ENCODE measurements around the gene ALOX5. TPM values are rescaled to one million over a fixed set of nuclear protein-coding genes. Genes with fewer than 3 reads are reported as not detected.

ALOX5 gene
- total and polyA plus RNA-seq, 8 donors, result 6.2 to 44.3 (median 30.8) TPM

DNA sequence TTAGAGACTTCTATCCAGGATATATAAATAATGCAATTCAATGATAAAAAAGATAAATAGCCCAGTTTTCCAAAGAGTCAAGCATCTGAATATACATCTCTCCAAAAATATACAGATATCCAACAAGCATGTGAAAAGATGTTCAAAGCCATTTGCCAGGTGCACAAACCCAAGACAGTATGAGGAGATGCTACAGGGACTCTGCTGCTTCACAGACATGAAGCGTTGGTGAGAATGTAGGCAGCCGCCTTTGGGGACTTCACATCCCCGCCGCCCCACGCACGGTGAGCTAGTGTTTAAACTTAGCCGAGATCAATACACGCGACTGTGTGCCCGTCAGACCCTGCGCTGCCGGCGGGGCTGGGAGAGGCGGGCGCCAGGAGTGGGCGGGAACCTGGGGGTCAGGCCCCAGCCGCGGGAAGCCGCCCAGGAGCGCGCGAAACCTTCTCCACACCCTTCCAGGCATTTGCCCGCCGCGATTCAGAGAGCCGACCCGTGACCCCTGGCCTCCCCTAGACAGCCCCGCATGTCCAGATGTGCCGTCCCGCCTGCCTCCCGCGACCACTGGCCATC, 927 bp upstream of the ALOX5 start:
- DNase-seq, result peak in 5 of 6 donors; percentile 34 to 69 (median 46)
- peak; percentile 30 to 59 (median 51) for ATAC-seq
- FAIRE-seq, result no peak
- 0 to 2% methylated on average over 31 to 32 of the region's 32 CpGs for WGBS, 2 donors
- TF ChIP-seq, protein P1, sequence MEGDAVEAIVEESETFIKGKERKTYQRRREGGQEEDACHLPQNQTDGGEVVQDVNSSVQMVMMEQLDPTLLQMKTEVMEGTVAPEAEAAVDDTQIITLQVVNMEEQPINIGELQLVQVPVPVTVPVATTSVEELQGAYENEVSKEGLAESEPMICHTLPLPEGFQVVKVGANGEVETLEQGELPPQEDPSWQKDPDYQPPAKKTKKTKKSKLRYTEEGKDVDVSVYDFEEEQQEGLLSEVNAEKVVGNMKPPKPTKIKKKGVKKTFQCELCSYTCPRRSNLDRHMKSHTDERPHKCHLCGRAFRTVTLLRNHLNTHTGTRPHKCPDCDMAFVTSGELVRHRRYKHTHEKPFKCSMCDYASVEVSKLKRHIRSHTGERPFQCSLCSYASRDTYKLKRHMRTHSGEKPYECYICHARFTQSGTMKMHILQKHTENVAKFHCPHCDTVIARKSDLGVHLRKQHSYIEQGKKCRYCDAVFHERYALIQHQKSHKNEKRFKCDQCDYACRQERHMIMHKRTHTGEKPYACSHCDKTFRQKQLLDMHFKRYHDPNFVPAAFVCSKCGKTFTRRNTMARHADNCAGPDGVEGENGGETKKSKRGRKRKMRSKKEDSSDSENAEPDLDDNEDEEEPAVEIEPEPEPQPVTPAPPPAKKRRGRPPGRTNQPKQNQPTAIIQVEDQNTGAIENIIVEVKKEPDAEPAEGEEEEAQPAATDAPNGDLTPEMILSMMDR (IDR thresholded peaks at IDR 0.05), result no peak
- Histone ChIP-seq H3K36me3 (no peaks in the 10 kb centered on the region), H3K4me1 (peaks cover 0 to 9% (median 0%) of the 10 kb centered on the region in 3 donors), H3K4me3 (peak overlapping the region; percentile 44 to 72 (median 67)), H3K27me3 (no peaks in the 10 kb centered on the region), H3K27ac (peak overlapping the region in 1 of 4 donors; percentile 30), H3K9me3 (no peaks in the 10 kb centered on the region)
- intact Hi-C loops (cut with DNase I), result no loop called here

DNA sequence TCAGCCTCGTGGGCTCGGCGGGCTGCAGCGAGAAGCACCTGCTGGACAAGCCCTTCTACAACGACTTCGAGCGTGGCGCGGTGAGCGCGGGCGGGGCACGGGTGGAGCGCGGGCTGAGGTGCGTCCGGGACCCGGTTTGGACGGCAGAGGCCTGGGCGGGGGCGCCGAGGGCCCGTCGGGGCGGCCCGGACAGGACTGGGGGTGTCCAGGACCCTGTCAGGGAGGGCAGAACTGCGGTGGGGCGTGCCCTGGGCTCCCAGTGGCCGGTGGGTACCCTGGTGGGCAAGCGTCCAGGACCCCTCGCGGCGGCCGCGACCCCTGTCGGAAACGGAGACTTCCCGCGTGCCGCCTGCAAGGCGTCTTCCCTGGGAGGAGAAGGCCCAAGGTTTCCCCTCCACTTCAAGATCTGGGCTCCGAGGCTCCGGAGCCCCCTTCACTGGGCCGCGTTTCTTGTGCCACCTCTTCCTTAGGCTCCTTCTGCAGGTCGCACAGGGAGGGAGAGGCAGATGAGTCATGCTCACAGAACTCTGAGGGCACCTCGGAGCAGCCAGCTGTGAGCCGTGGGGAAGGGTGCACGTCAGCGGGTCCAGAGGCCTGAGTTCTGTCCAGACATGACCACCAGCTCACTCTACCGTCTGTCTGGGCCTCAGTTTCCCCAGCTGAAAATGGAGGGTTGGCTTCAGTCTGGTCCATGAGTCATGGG, 485 bp downstream of the ALOX5 start:
- Histone ChIP-seq H3K27ac (peak overlapping the region in 2 of 4 donors; percentile 26 to 53), H3K27me3 (no peaks in the 10 kb centered on the region), H3K36me3 (no peaks in the 10 kb centered on the region), H3K4me3 (peak overlapping the region; percentile 44 to 72 (median 67)), H3K9me3 (no peaks in the 10 kb centered on the region), H3K4me1 (peaks cover 0 to 15% (median 0%) of the 10 kb centered on the region in 3 donors)
- intact Hi-C loops (cut with DNase I), result no loop called here
- ATAC-seq (peak; percentile 8 to 70 (median 48)), DNase-seq (peak in 5 of 6 donors; percentile 21 to 71 (median 47)), FAIRE-seq (no peak)
- TF ChIP-seq, protein P1 (IDR thresholded peaks at IDR 0.05), result no peak
- 9 to 11% methylated on average over 43 to 51 of the region's 51 CpGs for WGBS, 2 donors

DNA sequence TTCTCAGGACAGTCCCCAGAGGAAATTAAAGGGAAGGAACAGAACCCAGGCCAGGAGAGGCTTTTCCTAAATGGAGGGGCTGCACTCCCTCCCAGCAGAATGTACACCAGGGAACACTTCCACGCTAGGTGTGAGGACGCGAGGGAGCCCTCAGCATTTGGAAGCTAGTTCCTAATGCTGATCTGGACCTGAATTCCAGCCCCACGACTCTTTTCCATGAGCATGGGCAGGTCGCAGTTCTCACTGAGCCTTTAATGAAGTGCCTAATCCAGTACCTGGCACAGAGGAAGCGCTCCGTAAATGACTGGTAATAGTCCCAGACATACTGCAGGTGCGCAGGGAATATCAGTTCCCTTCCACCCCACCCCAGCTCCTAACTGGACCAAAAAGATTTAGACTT, 1.1 kb downstream of the ALOX5 start:
- Histone ChIP-seq H3K4me1 (peaks cover 0 to 15% (median 0%) of the 10 kb centered on the region in 3 donors), H3K4me3 (peak overlapping the region in 3 of 4 donors; percentile 44 to 72 (median 67)), H3K36me3 (no peaks in the 10 kb centered on the region), H3K27ac (no peak overlapping the region), H3K27me3 (no peaks in the 10 kb centered on the region), H3K9me3 (no peaks in the 10 kb centered on the region)
- intact Hi-C loops (cut with DNase I), result no loop called here
- no peak for FAIRE-seq
- 77 to 94% methylated on average over 8 of the region's 8 CpGs for WGBS, 2 donors
- DNase-seq, result peak in 2 of 6 donors; percentile 20 to 51
- ATAC-seq, result no peak
- TF ChIP-seq, protein P1 (IDR thresholded peaks at IDR 0.05), result no peak

DNA sequence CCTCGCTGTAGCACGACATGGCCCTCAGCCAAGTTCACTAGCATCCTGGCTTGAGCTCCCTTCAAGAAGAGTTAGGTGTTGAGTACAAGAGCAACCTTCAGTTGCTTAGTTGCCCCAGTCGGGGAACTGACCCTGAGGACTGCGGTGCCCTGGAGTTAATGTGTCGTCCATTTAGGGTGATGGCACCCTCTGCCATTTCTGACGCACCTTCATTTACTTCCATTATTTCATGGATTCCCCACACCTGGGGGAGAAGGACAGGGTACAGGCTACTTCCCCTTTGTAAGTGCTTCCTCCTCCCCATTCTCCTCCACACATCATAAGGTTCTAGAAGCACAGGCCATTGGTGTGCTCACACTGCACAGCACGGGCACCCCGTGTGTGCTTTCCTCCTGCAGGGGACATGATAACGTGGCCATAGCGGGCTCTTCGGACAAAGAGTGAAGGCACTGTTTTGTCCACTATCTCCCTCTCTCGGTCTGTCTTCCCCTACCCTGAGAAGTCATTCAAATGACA, 1.8 kb downstream of the ALOX5 start:
- no peak for ATAC-seq
- TF ChIP-seq, protein P1 (IDR thresholded peaks at IDR 0.05), result no peak
- Histone ChIP-seq H3K27ac (peak overlapping the region in 1 of 4 donors; percentile 52), H3K27me3 (no peaks in the 10 kb centered on the region), H3K4me3 (peak overlapping the region in 1 of 4 donors; percentile 72), H3K4me1 (peaks cover 0 to 15% (median 0%) of the 10 kb centered on the region in 3 donors), H3K9me3 (no peaks in the 10 kb centered on the region), H3K36me3 (no peaks in the 10 kb centered on the region)
- intact Hi-C loops (cut with DNase I), result no loop called here
- peak in 1 of 6 donors; percentile 44 for DNase-seq
- no peak for FAIRE-seq
- WGBS, 2 donors, result 83 to 90% methylated on average over 12 of the region's 12 CpGs

All from pancreas (tissue), 10 donors.